Measurements from ENCODE around the gene SREK1IP1. TPM values are rescaled to one million over a fixed set of nuclear protein-coding genes. Genes with fewer than 3 reads are reported as not detected.
"Not testable (repeated sequence)": the region's sequence is repeated elsewhere in the genome, so short reads cannot be mapped to it uniquely, and the experiment has no call there.

Gene SREK1IP1
- total and polyA plus RNA-seq, 2 donors = 9.7 to 25.6 TPM

DNA sequence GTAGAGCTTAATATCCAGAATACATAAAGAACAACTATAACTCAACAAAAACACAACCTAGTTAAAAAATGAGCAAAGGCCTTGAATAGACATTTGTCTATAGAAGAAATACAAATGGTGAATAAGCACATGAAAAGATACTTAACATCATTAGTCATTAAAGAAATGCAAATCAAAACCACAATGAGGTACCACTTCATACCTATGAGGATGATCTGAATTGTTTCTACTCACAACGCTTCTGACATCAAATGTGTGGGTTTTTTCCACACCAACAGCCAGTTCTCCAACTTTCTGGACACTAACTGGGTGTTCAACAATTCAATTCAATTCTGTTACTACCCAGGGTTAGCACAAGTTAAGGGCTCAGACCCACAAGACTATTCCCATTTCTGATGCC lies 22.0 kb downstream of the SREK1IP1 start:
- DNase-seq (ENCODE audit: extremely low spot score) = no peak
- 94% methylated on average over 1 of the region's 1 CpG for WGBS
- Histone ChIP-seq H3K27ac (ENCODE audit: low read depth) (no peak overlapping the region), H3K36me3 (ENCODE audit: insufficient read depth) (peaks cover 2% of the 10 kb centered on the region), H3K4me3 (ENCODE audit: low read depth, low read length) (no peak overlapping the region), H3K4me1 (ENCODE audit: insufficient read depth) (no peaks in the 10 kb centered on the region)

GRCh38 chr5:64744914-64745313 lies 23.6 kb downstream of the SREK1IP1 start:
- Histone ChIP-seq H3K4me1 (ENCODE audit: insufficient read depth) (no peaks in the 10 kb centered on the region), H3K4me3 (ENCODE audit: low read depth, low read length) (no peak overlapping the region), H3K27ac (ENCODE audit: low read depth) (no peak overlapping the region), H3K36me3 (ENCODE audit: insufficient read depth) (peaks cover 4% of the 10 kb centered on the region)
- 93% methylated on average over 1 of the region's 1 CpG for WGBS
- DNase-seq (ENCODE audit: extremely low spot score) = no peak

DNA sequence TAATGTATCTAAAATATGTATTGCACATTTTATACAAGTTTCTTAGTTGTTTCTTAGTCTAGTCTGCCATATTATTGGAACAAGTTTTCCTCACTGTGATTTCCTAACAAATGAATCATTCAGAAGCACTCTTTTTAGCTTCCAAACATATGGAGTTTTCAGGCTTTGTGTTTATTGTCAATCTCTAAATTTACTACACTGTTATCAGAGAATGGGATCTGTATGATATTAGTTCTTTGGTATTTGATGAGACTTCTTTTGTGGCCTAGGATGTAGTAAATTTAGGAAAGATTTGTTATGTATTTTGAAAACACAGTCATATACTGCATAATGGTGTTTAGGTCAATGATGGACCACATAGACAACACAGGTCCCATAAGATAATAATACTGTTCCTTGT lies 25.7 kb downstream of the SREK1IP1 start:
- no peak for DNase-seq (ENCODE audit: extremely low spot score)
- Histone ChIP-seq H3K27ac (ENCODE audit: low read depth) (no peak overlapping the region), H3K4me3 (ENCODE audit: low read depth, low read length) (no peak overlapping the region), H3K4me1 (ENCODE audit: insufficient read depth) (no peaks in the 10 kb centered on the region), H3K36me3 (ENCODE audit: insufficient read depth) (peaks cover 4% of the 10 kb centered on the region)

DNA sequence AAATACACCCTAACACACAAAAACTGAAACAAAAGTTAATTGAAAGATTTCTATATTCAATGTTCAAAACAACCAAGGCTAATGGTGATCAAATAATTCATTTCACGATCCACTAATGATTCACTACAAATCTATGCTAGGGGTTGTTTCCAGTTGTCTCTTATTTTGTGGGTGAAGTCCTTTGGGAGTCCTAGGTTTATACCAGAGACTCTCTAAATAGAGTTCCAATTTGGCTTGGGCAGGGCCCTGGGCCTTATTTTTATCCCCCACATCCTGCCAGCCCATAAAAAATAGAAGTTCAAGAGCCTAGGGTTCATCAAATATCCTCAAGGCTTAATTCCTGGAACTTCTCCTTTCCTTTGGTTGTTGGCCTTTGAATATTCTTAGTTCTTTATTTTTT lies 26.1 kb downstream of the SREK1IP1 start:
- Histone ChIP-seq H3K36me3 (ENCODE audit: insufficient read depth) (peaks cover 4% of the 10 kb centered on the region), H3K4me1 (ENCODE audit: insufficient read depth) (no peaks in the 10 kb centered on the region), H3K4me3 (ENCODE audit: low read depth, low read length) (no peak overlapping the region), H3K27ac (ENCODE audit: low read depth) (no peak overlapping the region)
- DNase-seq (ENCODE audit: extremely low spot score) = no peak
- 86% methylated on average over 1 of the region's 1 CpG for WGBS

GRCh38 chr5:64727150-64727549 lies 41.3 kb downstream of the SREK1IP1 start:
- 96% methylated on average over 2 of the region's 2 CpGs for WGBS
- DNase-seq (ENCODE audit: extremely low spot score) = no peak
- Histone ChIP-seq H3K4me1 (ENCODE audit: insufficient read depth) (no peaks in the 10 kb centered on the region), H3K27ac (ENCODE audit: low read depth) (no peak overlapping the region), H3K36me3 (ENCODE audit: insufficient read depth) (peaks cover 5% of the 10 kb centered on the region), H3K4me3 (ENCODE audit: low read depth, low read length) (no peak overlapping the region)

GRCh38 chr5:64722588-64722987 lies 45.9 kb downstream of the SREK1IP1 start:
- Histone ChIP-seq H3K4me3 (ENCODE audit: low read depth, low read length) (no peak overlapping the region), H3K27ac (ENCODE audit: low read depth) (no peak overlapping the region), H3K4me1 (ENCODE audit: insufficient read depth) (no peaks in the 10 kb centered on the region), H3K36me3 (ENCODE audit: insufficient read depth) (peaks cover 1% of the 10 kb centered on the region)
- DNase-seq (ENCODE audit: extremely low spot score) = no peak
- WGBS = 80% methylated on average over 3 of the region's 3 CpGs

DNA sequence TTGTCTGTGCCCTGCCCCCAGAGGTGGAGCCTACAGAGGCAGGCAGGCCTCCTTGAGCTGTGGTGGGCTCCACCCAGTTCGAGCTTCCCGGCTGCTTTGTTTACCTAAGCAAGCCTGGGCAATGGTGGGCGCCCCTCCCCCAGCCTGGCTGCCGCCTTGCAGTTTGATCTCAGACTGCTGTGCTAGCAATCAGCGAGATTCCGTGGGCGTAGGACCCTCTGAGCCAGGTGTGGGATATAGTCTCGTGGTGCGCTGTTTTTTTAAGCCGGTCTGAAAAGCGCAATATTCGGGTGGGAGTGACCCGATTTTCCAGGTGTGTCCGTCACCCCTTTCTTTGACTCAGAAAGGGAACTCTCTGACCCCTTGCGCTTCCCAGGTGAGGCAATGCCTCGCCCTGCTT lies 54.0 kb downstream of the SREK1IP1 start:
- not testable (repeated sequence) for H3K4me1 ChIP-seq (ENCODE audit: insufficient read depth); H3K27ac ChIP-seq (ENCODE audit: low read depth); DNase-seq (ENCODE audit: extremely low spot score); H3K4me3 ChIP-seq (ENCODE audit: low read depth, low read length); H3K36me3 ChIP-seq (ENCODE audit: insufficient read depth)
- WGBS = 84% methylated on average over 12 of the region's 16 CpGs

DNA sequence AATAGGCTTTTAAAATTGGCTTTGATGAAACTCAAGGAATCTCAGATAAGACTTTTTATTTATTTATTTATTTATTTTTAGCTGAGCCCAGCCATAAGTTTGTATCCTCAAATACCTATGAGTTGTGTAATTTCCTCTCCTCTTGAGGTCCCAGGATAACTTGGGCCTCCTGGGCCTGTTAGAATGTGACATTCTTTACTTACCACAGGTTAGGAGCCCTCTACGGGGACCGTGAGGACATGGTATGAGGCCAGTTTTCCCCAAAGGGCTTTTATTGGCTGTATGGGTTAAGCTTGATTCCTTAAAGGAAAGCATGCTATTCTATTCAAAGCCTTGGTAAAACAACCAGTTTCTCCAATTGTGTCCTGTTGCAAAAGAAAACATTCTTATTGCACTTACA lies 61.3 kb downstream of the SREK1IP1 start:
- Histone ChIP-seq H3K4me1 (ENCODE audit: insufficient read depth) (no peaks in the 10 kb centered on the region), H3K27ac (ENCODE audit: low read depth) (no peak overlapping the region), H3K4me3 (ENCODE audit: low read depth, low read length) (no peak overlapping the region), H3K36me3 (ENCODE audit: insufficient read depth) (no peaks in the 10 kb centered on the region)
- no peak for DNase-seq (ENCODE audit: extremely low spot score)
- WGBS = 71% methylated on average over 2 of the region's 2 CpGs

DNA sequence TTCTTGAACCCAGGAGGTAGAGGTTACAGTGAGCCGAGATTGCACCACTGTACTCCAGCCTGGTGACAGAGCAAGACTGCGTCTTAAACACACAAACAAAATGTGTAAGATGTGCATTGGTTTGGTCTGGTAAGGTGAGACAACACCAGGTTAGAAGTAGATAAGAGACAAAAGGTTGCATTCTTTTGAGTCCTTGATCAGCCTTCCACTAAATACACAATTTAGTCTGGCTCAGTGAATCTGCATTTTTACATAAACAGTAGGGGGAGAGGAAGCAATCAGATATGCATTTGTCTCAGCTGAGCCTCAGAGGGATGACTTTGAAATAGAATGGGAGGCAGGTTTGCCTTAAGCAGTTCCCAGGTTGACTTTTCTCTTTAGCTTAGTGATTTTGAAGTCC lies 62.4 kb downstream of the SREK1IP1 start:
- not testable (repeated sequence) for H3K4me3 ChIP-seq (ENCODE audit: low read depth, low read length); H3K27ac ChIP-seq (ENCODE audit: low read depth); DNase-seq (ENCODE audit: extremely low spot score); H3K36me3 ChIP-seq (ENCODE audit: insufficient read depth); H3K4me1 ChIP-seq (ENCODE audit: insufficient read depth)
- WGBS = 33% methylated on average over 2 of the region's 2 CpGs

- Histone ChIP-seq H3K4me1 (ENCODE audit: insufficient read depth) (no peaks in the 10 kb centered on the region), H3K36me3 (ENCODE audit: insufficient read depth) (no peaks in the 10 kb centered on the region), H3K4me3 (ENCODE audit: low read depth, low read length) (no peak overlapping the region), H3K27ac (ENCODE audit: low read depth) (no peak overlapping the region)
- WGBS = 86% methylated on average over 4 of the region's 4 CpGs
- no peak for DNase-seq (ENCODE audit: extremely low spot score)
These were observed 67.7 kb downstream of the SREK1IP1 start for GRCh38 chr5:64700765-64701164.

- H3K27ac ChIP-seq (ENCODE audit: low read depth); H3K4me3 ChIP-seq (ENCODE audit: low read depth, low read length); DNase-seq (ENCODE audit: extremely low spot score); H3K36me3 ChIP-seq (ENCODE audit: insufficient read depth); H3K4me1 ChIP-seq (ENCODE audit: insufficient read depth): not testable (repeated sequence)
- WGBS = 92% methylated on average over 7 of the region's 7 CpGs
These were observed 72.1 kb downstream of the SREK1IP1 start for GRCh38 chr5:64696414-64696813.

DNA sequence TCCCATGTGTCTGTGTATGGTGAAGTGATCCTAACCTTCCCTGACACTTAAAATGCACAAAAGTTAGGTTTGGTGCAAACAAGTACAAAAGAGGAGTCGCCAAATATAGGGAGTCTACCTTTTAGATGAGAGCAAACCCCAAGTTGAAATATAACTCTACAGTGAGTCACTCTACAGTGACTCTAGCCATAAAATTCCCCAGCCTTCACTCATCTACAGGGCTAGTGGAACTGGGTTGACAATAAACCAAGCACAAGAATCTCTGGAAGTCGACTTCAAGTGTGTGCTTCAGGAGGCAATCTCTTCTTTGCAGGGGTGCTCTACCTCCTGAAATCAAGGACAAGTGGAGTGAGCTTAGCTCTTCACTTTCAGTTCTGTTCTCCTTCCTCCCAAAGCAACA lies 74.9 kb downstream of the SREK1IP1 start:
- no peak overlapping the region for H3K4me3 ChIP-seq (ENCODE audit: low read depth, low read length)
- H3K36me3 ChIP-seq (ENCODE audit: insufficient read depth) = no peaks in the 10 kb centered on the region
- H3K27ac ChIP-seq (ENCODE audit: low read depth) = no peak overlapping the region
- DNase-seq (ENCODE audit: extremely low spot score) = no peak
- H3K4me1 ChIP-seq (ENCODE audit: insufficient read depth) = no peaks in the 10 kb centered on the region
- WGBS = 61% methylated on average over 2 of the region's 2 CpGs

DNA sequence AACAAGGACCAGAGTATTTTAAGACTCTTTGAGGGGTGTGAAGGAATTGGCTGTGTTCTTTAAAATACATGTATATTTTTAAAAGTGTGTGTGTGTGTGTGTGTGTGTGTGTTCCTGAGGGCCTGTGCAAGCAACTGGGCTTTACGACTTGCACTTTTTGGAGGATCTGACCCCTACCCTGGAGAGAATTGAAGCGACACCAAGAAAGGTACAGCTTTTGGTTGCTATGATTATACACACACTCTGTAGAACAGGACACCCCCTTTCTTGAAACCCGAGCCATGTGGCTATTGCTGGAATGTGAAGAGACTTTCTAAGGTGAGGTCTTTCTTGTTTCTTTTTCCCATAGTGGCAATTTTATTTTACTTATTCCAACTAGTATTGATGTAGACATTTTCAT lies 77.2 kb downstream of the SREK1IP1 start:
- Histone ChIP-seq H3K36me3 (ENCODE audit: insufficient read depth) (no peaks in the 10 kb centered on the region), H3K4me1 (ENCODE audit: insufficient read depth) (no peaks in the 10 kb centered on the region), H3K4me3 (ENCODE audit: low read depth, low read length) (no peak overlapping the region), H3K27ac (ENCODE audit: low read depth) (no peak overlapping the region)
- 33% methylated on average over 3 of the region's 3 CpGs for WGBS
- DNase-seq (ENCODE audit: extremely low spot score) = no peak

GRCh38 chr5:64690417-64691151 lies 77.9 kb downstream of the SREK1IP1 start, which contains the start of gene SHISAL2B:
Gene SHISAL2B, plus strand, starts transcription at chr5:64690503. Its CDS starts 121 bp downstream, at chr5:64690624.
- under 1% methylated on average over 71 of the region's 71 CpGs for WGBS
- H3K27ac ChIP-seq (ENCODE audit: low read depth) = no peak within 1 kb of the TSS
- no peaks in the 10 kb centered on the region for H3K36me3 ChIP-seq (ENCODE audit: insufficient read depth)
- H3K4me1 ChIP-seq (ENCODE audit: insufficient read depth) = no peaks in the 10 kb centered on the region
- no peak for DNase-seq (ENCODE audit: extremely low spot score)
- H3K4me3 ChIP-seq (ENCODE audit: low read depth, low read length) = peak within 1 kb of the TSS; percentile 10

GRCh38 chr5:64690104-64690416 lies 78.4 kb downstream of the SREK1IP1 start:
- H3K27ac ChIP-seq (ENCODE audit: low read depth) = no peak overlapping the region
- H3K36me3 ChIP-seq (ENCODE audit: insufficient read depth) = no peaks in the 10 kb centered on the region
- 1% methylated on average over 9 of the region's 9 CpGs for WGBS
- no peak overlapping the region for H3K4me3 ChIP-seq (ENCODE audit: low read depth, low read length)
- DNase-seq (ENCODE audit: extremely low spot score) = no peak
- no peaks in the 10 kb centered on the region for H3K4me1 ChIP-seq (ENCODE audit: insufficient read depth)
